IPS-NIHi7 (cell line): ENCODE results near the gene NAT10.

ENCODE experiments used
- DNase-seq: peaks from one replicate; pipeline ENCODE4 v3.0.0; 2012; ENCODE audit warnings: mixed read lengths; ENCODE audit errors: extremely low spot score

The NAT10 gene

GRCh38 chr11:34149274-34149673 is 43.8 kb downstream of the NAT10 start:
- no peak for DNase-seq

GRCh38 chr11:34149786-34150185 is 44.4 kb downstream of the NAT10 start:
- peak; percentile 71 for DNase-seq

GRCh38 chr11:34150494-34151151 is 45.2 kb downstream of the NAT10 start:
- DNase-seq: no peak

- DNase-seq: no peak
Measured at GRCh38 chr11:34151166-34151565, 45.7 kb downstream of the NAT10 start.

- DNase-seq: no peak
Measured at GRCh38 chr11:34151916-34152845, 46.8 kb downstream of the NAT10 start.

GRCh38 chr11:34154059-34154875 is 48.8 kb downstream of the NAT10 start:
- DNase-seq: no peak

GRCh38 chr11:34155057-34155756 is 49.8 kb downstream of the NAT10 start:
- DNase-seq: no peak

GRCh38 chr11:34155757-34156062 is 50.3 kb downstream of the NAT10 start:
- DNase-seq: no peak

GRCh38 chr11:34157163-34157562 is 51.7 kb downstream of the NAT10 start:
- no peak for DNase-seq

- no peak for DNase-seq
Measured at GRCh38 chr11:34158661-34159060, 53.2 kb downstream of the NAT10 start.

- no peak for DNase-seq
Measured at GRCh38 chr11:34160049-34160721, 54.8 kb downstream of the NAT10 start.

- no peak for DNase-seq
Measured at GRCh38 chr11:34160791-34161190, 55.4 kb downstream of the NAT10 start.

GRCh38 chr11:34161361-34161760 is 55.9 kb downstream of the NAT10 start:
- DNase-seq: no peak

- no peak for DNase-seq
Measured at GRCh38 chr11:34161812-34162492, 56.5 kb downstream of the NAT10 start.

- no peak for DNase-seq
Measured at GRCh38 chr11:34162493-34162820, 57.0 kb downstream of the NAT10 start.

- no peak for DNase-seq
Measured at GRCh38 chr11:34162856-34163255, 57.4 kb downstream of the NAT10 start.

- DNase-seq: no peak
Measured at GRCh38 chr11:34165121-34165520, 59.7 kb downstream of the NAT10 start.

GRCh38 chr11:34165786-34166555 is 60.5 kb downstream of the NAT10 start:
- DNase-seq: peak; percentile 53

- no peak for DNase-seq
Measured at GRCh38 chr11:34166806-34167740, 61.6 kb downstream of the NAT10 start.
